GM12878 (cell line): ENCODE data around the gene ACVR1C.

Source experiments
- BHLHE40 ChIP-seq, 2 experiments: fragments of 450-650 bp in 1 of 2; IDR thresholded peaks; 2 replicates each; pipeline ENCODE4 v1.6.1; 2011 to 2017; ENCODE audit warnings: low read depth in 2 of 2, borderline replicate concordance in 1 of 2, improper control_type of control experiment in 1 of 2, low read length in 1 of 2, mild to moderate bottlenecking in 1 of 2
- CTCF ChIP-seq, 3 experiments: IDR thresholded peaks in 2 of 3; conservative IDR thresholded peaks in 1 of 3; 2 replicates each; pipeline ENCODE4 v1.5.1; 2011; ENCODE audit warnings: low read depth in 3 of 3, low read length in 3 of 3, mild to moderate bottlenecking in 3 of 3, control low read depth in 2 of 3, moderate library complexity in 2 of 3, inconsistent platforms in 1 of 3, mixed read lengths in 1 of 3; ENCODE audit not compliant: control insufficient read depth in 2 of 3, insufficient read depth in 1 of 3; ENCODE audit errors: extremely low read depth in 1 of 3
- NR2F1 ChIP-seq: fragments of 450-650 bp; conservative IDR thresholded peaks from 2 replicates; pipeline ENCODE4 v1.6.1; 2017; ENCODE audit warnings: mild to moderate bottlenecking

DNA sequence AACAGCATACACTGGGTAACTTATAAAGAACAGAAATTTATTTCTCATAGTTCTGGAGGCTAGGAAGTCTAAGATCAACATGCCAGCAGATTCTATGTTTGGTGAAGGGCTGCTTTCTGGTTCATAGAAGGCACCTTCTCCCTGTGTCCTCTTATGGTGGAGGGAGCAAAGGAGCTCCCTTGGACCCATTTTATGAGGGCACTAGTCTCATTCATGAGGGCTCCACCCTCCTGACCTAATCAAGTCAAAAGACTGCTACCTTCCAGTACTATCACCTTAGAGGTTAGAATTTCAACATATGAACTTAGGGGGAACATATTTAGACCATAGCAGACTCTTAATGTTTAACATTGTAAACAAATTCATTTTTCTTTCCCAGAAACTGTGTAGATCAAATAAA, 54.5 kb downstream of the ACVR1C start:
- TF ChIP-seq CTCF (IDR thresholded peaks at IDR 0.05 in 2 of 3, conservative IDR thresholded peaks at IDR 0.05 in 1 of 3; ENCODE audit: control insufficient read depth in 2 of 3, extremely low read depth in 1 of 3, insufficient read depth in 1 of 3, low read depth in 3 of 3, low read length in 3 of 3) (no peak), BHLHE40 (IDR thresholded peaks at IDR 0.05; ENCODE audit: borderline replicate concordance in 1 of 2, low read depth in 2 of 2, low read length in 1 of 2) (no peak), NR2F1 (no peak)
